Measurements from ENCODE around the gene CTNNA1. TPM values are rescaled to one million over a fixed set of nuclear protein-coding genes. Genes with fewer than 3 reads are reported as not detected.

CTNNA1 gene
- total and polyA plus RNA-seq, 2 of the 8 experiments (the other 6 are each of a cell fraction or from before 2014, with no cell fraction given) = 115 to 349 TPM

DNA sequence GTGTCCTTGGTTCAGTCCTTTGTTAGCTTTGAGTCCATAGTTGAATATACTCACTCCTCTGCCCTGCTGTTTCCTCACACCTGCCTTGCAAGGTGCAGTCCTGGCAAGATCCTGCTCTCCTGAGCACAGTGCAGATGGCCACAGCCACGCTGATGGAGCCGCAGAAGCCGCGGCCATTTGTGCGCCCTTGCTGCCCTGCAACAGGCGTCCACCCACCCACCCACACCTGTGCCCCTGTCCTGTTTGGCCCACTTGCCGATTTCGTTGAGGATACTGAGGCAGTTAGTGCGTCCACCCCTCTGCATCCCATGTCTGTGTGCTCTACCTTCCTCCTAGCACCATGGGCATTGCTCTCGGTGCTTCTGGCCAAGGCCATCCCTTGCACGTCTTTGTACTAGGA is 173.0 kb downstream of the CTNNA1 start:
- Histone ChIP-seq H3K27me3 (replicated peaks in 1 of 4; ENCODE audit: control insufficient read depth in 3 of 4, extremely low read depth in 1 of 4, insufficient read depth in 3 of 4, low read length in 3 of 4) (no peaks in the 10 kb centered on the region), H3K14ac (ENCODE audit: insufficient read length) (no peak overlapping the region), H3K4ac (replicated peaks; ENCODE audit: insufficient read length, low read depth, low read length) (no peak overlapping the region), H3K9me3 (ENCODE audit: insufficient read depth in 2 of 2, low read depth in 1 of 2, low read length in 1 of 2) (no peaks in the 10 kb centered on the region), H2BK5ac (ENCODE audit: low read depth, low read length) (no peak overlapping the region; the same call in 1 of the 2 replicates), H2BK20ac (ENCODE audit: low read length) (no peak overlapping the region), H3K4me2 (ENCODE audit: insufficient read depth in 1 of 2, low read depth in 2 of 2, low read length in 2 of 2) (no peak overlapping the region), H3K9ac (replicated peaks in 1 of 4; ENCODE audit: extremely low read depth in 1 of 4, low read depth in 3 of 4, low read length in 3 of 4) (no peak overlapping the region), H4K8ac (ENCODE audit: extremely low read depth, insufficient read depth, low read length) (no peak overlapping the region), H2BK15ac (ENCODE audit: low read length) (no peak overlapping the region), H3K56ac (replicated peaks; ENCODE audit: insufficient read length, low read depth, low read length) (no peak overlapping the region), H4K5ac (ENCODE audit: insufficient read length, low read depth, low read length) (no peak overlapping the region), H2BK12ac (ENCODE audit: low read depth, low read length) (no peak overlapping the region), H3K4me1 (replicated peaks in 1 of 4; ENCODE audit: control insufficient read depth in 3 of 4, insufficient read depth in 4 of 4, low read length in 3 of 4) (no peaks in the 10 kb centered on the region), H4K20me1 (replicated peaks in 1 of 2; ENCODE audit: control insufficient read depth in 1 of 2, insufficient read depth in 2 of 2, low read length in 2 of 2) (peaks cover 0 to 2% of the 10 kb centered on the region in 2 experiments), H2AK5ac (ENCODE audit: low read depth, low read length) (no peak overlapping the region), H3K79me1 (ENCODE audit: low read depth, low read length) (peaks cover 5% of the 10 kb centered on the region; the same call in 1 of the 2 replicates), H3K4me3 (ENCODE audit: extremely low read depth in 1 of 4, insufficient read depth in 2 of 4, low read depth in 3 of 4, low read length in 4 of 4) (no peak overlapping the region), H3K23ac (ENCODE audit: insufficient read length) (no peak overlapping the region), H3K18ac (ENCODE audit: extremely low read depth, low read length) (no peak overlapping the region; the same call in 1 of the 2 replicates), H2AFZ (ENCODE audit: low read length) (no peak overlapping the region), H3K23me2 (ENCODE audit: low read depth, low read length) (no peaks in the 10 kb centered on the region), H3K79me2 (ENCODE audit: control insufficient read depth in 1 of 2, insufficient read depth in 2 of 2, low read length in 2 of 2) (no peaks in the 10 kb centered on the region), H3K27ac (ENCODE audit: low read depth, low read length) (no peak overlapping the region), H3K36me3 (ENCODE audit: control insufficient read depth in 2 of 4, insufficient read depth in 4 of 4, low read length in 3 of 4) (peaks cover 21 to 66% (median 43%) of the 10 kb centered on the region in 4 experiments), H4K91ac (replicated peaks; ENCODE audit: insufficient read length, low read length) (no peak overlapping the region), H2BK120ac (replicated peaks; ENCODE audit: low read depth, low read length) (no peak overlapping the region)
- FAIRE-seq (no peak), DNase-seq (ENCODE audit: low read depth in 1 of 2, low spot score in 2 of 2) (no peak)
- ChIA-PET CTCF (ENCODE audit: partially characterized antibody) (interaction anchor here (1.0 to 1.6 kb wide), 4 partner anchors 101 to 282 kb away, joined by 3 to 4 read pairs (median 4); no protein-coding TSS in a partner anchor), POLR2A (ENCODE audit: partially characterized antibody) (no interaction called here)
- TF ChIP-seq POLR2AphosphoS5 (IDR thresholded peaks at IDR 0.05; ENCODE audit: low read depth, low read length) (no peak), RNF2 (IDR thresholded peaks at IDR 0.05; ENCODE audit: borderline replicate concordance, low read depth, low read length, missing control alignments, poor library complexity, severe bottlenecking) (no peak), POLR2A (IDR thresholded peaks at IDR 0.05; ENCODE audit: control extremely low read depth in 1 of 2, low read depth in 2 of 2, low read length in 2 of 2) (no peak), CREB1 (IDR thresholded peaks at IDR 0.05) (no peak), ASH2L (IDR thresholded peaks at IDR 0.05; ENCODE audit: low read length) (no peak), SAP30 (IDR thresholded peaks at IDR 0.05; ENCODE audit: insufficient read depth, insufficient replicate concordance, low read length) (no peak), NANOG (IDR thresholded peaks at IDR 0.05; ENCODE audit: insufficient read depth, low read depth, low read length, poor library complexity, severe bottlenecking) (no peak), SP2 (IDR thresholded peaks at IDR 0.05; ENCODE audit: low read length) (no peak), JUND (IDR thresholded peaks at IDR 0.05; ENCODE audit: low read length) (no peak), HDAC2 (IDR thresholded peaks at IDR 0.05; ENCODE audit: borderline replicate concordance in 1 of 2, low read depth in 2 of 2, low read length in 2 of 2) (no peak), PHF8 (conservative IDR thresholded peaks at IDR 0.05; ENCODE audit: low read depth, low read length) (no peak), SP1 (IDR thresholded peaks at IDR 0.05; ENCODE audit: low read depth, low read length) (no peak), CBX8 (IDR thresholded peaks at IDR 0.05; ENCODE audit: borderline replicate concordance, low read depth, low read length) (no peak)
- 94% methylated on average over 10 of the region's 11 CpGs; no CpG with 5 or more reads in 1 of the 2 experiments for WGBS, 2 experiments (ENCODE audit: extremely low coverage in 1 of 2, insufficient coverage in 1 of 2, insufficient read length in 1 of 2, insufficient replicate concordance in 2 of 2, low coverage in 1 of 2, low lambda C conversion rate in 2 of 2, missing lambda C conversion rate in 1 of 2)
